Epithelial cell of esophagus (primary cell): ENCODE results near the gene BICDL2.
A peak's percentile ranks its signal among the peaks of the same experiment; 100 is the strongest.

Experiments used
- DNase-seq: peaks from one replicate; pipeline ENCODE4 v3.0.0; 2010; ENCODE audit warnings: low read depth
- H3K4me3 ChIP-seq: 2 replicates; pipeline ENCODE4 v1.5.1; 2011; ENCODE audit warnings: mild to moderate bottlenecking, low read length, control low read depth
- TF ChIP-seq, protein P1 (sequence below): IDR thresholded peaks from 2 replicates; pipeline ENCODE4 v1.5.1; 2011; ENCODE audit warnings: low read depth, mild to moderate bottlenecking, low read length, control low read depth, inconsistent platforms; ENCODE audit not compliant: insufficient read depth; ENCODE audit errors: missing control alignments

BICDL2 gene

DNA sequence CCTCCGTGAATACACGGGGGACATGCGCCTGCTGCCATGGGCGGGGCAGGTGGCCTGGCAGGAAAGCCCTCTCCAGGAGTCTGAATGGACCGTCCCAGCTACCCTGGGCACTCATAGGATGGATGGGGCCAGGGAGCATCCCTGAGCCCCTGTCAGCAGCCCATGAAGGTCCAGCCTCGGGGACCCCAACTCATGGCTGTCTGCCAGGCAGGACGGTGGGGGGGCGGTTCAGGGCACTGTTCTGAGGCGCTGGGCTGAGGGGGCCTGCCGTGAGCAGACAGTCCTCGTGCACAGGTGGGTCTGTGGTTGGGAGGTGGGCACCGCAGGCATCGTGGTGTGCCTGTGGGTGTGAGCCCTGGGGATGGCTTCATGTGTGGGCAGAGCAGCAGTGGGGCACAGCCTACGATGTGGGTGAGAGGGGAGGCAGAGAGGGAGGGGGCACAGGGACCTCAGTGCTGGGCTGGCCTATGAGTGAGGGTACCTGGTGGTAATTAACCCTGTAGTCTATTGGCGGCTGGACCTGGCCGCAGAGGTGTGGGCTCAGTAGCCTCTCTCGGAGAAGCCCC, 50.0 kb downstream of the BICDL2 start:
- TF ChIP-seq, protein P1, sequence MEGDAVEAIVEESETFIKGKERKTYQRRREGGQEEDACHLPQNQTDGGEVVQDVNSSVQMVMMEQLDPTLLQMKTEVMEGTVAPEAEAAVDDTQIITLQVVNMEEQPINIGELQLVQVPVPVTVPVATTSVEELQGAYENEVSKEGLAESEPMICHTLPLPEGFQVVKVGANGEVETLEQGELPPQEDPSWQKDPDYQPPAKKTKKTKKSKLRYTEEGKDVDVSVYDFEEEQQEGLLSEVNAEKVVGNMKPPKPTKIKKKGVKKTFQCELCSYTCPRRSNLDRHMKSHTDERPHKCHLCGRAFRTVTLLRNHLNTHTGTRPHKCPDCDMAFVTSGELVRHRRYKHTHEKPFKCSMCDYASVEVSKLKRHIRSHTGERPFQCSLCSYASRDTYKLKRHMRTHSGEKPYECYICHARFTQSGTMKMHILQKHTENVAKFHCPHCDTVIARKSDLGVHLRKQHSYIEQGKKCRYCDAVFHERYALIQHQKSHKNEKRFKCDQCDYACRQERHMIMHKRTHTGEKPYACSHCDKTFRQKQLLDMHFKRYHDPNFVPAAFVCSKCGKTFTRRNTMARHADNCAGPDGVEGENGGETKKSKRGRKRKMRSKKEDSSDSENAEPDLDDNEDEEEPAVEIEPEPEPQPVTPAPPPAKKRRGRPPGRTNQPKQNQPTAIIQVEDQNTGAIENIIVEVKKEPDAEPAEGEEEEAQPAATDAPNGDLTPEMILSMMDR = no peak
- DNase-seq = no peak
- H3K4me3 ChIP-seq = no peak overlapping the region

DNA sequence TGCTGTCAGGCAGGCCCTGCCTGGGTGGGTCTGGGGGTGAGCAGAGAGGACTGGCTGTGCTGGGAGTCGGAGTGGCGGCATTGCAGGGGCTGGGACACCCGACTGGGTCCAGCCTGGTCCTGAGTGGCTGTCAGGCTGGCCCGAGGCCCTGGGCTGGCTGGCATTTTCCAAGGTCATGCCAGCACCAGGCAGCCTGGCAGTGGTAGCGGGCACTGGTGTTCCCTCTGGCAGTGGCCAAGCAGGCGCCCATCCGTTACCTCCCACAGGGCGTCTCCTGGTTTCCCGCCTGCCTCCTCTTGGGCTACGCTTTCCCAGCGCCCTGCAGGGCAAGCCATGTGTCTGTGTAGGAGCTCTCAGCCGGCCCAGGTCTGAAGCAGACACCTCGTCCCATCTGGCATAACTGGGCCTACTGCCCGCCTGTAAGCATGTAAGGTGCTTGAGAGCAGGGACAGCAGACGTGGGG, 50.8 kb downstream of the BICDL2 start:
- TF ChIP-seq, protein P1 = no peak
- H3K4me3 ChIP-seq = no peak overlapping the region
- no peak for DNase-seq

DNA sequence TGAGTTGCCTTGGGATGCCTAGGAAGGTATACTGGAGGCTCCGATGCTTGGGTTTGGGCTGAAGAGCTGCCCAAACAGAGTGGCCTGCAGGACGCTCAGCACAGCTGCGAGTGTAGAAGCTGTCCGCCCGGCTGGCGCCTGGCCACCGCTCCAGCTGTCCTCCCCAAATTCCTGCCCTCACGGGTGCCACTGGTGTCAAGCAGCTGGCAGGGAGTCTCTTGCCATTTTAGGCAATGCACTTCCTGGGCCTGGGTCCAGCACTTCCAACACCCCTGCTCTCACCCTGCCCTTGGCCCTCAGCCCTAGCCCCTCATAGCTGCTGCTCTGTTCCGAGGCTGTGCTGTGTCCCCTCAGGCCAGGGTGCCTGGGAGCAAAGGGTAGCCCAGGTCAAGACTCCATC, 51.3 kb downstream of the BICDL2 start:
- no peak overlapping the region for H3K4me3 ChIP-seq
- DNase-seq = no peak
- TF ChIP-seq, protein P1 = no peak

DNA sequence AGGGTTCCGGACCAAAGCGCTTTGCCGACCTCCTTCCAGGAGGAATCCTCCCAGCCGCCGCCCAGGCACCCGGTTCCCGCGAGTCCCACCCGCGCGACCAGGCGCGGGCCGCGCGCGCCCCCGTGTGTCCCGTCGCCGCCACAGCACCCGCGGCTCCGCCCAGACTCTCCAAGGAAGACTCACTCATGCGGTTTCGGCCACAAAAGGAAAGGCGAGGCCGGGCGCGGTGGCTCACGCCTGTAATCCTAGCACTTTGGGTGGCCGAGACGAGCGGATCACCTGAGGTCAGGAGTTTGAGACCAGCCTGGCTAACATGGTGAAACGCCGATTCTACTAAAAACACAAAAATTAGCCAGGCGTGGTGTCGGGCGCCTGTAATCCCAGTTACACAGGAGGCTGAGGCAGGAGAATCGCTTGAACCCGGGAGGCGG, 53.0 kb downstream of the BICDL2 start:
- TF ChIP-seq, protein P1 = peak; percentile 37
- peak overlapping the region; percentile 29 for H3K4me3 ChIP-seq
- peak; percentile 84 for DNase-seq

DNA sequence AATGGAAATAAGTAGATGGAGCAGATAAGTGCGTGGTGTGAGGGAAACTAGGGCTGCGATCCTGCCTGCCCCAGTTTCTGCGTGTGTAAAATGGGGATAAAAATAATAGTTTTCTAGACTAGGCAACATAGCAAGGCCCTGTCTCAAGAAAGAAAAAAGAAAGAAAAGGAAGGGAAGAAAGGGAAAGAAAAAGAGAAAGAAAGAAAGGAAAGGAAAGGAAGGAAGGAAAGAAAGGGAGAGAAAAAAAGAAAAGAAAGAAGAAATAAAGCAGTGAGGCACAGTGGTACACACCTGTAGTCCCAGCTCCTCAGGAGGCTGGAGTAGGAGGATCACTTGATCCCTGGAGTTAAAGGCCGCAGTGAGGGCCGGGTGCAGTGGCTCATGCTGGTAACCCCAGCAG, 54.3 kb downstream of the BICDL2 start:
- TF ChIP-seq, protein P1 = no peak
- no peak overlapping the region for H3K4me3 ChIP-seq
- DNase-seq = no peak

DNA sequence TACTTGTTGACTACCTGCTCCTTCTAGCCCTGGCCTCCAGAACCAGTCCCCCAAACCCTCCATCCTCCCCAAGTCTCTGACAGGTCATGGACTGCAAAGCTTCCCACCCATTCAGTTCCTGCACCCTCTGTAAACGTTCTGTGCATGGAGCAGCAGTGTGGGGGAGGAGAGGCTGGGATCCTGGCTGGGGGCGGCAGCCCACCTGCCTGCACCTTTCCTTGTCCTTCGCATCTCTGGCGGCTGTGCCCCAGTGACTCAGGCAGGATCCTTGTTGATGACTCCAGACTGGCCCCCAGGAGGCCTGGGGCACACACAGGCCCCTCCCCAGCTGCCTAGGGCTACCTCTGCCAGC, 54.9 kb downstream of the BICDL2 start:
- no peak overlapping the region for H3K4me3 ChIP-seq
- DNase-seq = no peak
- TF ChIP-seq, protein P1 = no peak

DNA sequence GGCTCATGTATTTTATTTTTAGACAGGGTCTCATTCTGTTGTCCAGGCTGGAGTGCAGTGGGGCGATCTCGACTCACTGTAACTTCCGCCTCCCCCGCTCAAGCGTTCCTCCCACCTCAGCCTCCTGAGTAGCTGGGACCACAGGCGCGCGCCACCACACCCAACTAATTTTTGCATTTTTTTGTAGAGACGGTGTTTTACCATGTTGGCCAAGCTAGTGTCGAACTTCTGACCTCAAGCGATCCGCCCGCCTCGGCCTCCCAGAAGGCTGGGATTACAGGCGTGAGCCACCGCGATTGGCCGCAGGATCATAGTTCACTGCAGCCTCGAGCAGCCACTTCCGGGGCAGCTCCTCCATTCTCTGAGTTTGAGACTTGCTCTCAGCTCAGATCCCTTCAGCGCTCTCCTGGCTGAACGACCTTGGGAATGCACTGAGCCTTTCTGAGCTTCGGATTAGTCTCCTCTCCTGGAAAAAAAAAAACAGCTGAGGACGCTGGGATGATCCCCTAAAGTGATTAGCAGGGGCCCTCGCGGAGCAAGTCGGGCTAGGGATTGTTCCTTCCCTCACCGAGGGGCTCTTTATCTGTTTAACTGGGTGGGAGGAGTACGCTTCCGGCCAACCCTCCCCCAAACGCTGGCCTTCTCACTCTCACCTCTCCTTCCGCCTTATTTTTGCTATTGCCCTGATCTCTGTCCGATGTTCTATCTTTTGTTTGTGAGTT, 55.4 kb downstream of the BICDL2 start:
- TF ChIP-seq, protein P1 = no peak
- peak overlapping the region; percentile 77 for H3K4me3 ChIP-seq
- no peak for DNase-seq
